Progenitor cell of endocrine pancreas (in vitro differentiated cells): ENCODE data around the gene GALK2. TPM values are rescaled to one million over a fixed set of nuclear protein-coding genes. Genes with fewer than 3 reads are reported as not detected.

ENCODE experiments used
- DNase-seq: peaks from one replicate; pipeline ENCODE4 v3.0.0; 2021; ENCODE audit warnings: low spot score; ENCODE audit not compliant: unreplicated experiment
- H3K27ac Mint-ChIP-seq: 2 replicates; pipeline ENCODE4 v1.8.0; 2021; ENCODE audit warnings: mild to moderate bottlenecking, moderate library complexity, mixed read lengths
- H3K27me3 Mint-ChIP-seq: 2 replicates; pipeline ENCODE4 v1.8.0; 2021; ENCODE audit warnings: mixed read lengths
- H3K36me3 Mint-ChIP-seq: 2 replicates; pipeline ENCODE4 v1.8.0; 2022; ENCODE audit warnings: mixed read lengths; ENCODE audit not compliant: insufficient read depth
- H3K4me1 Mint-ChIP-seq: 2 replicates; pipeline ENCODE4 v1.8.0; 2021; ENCODE audit warnings: low read depth, mixed read lengths
- H3K4me3 Mint-ChIP-seq: 2 replicates; pipeline ENCODE4 v1.8.0; 2021; ENCODE audit warnings: low read depth, mild to moderate bottlenecking, moderate library complexity, mixed read lengths
- H3K9me3 Mint-ChIP-seq: 2 replicates; pipeline ENCODE4 v1.8.0; 2021; ENCODE audit warnings: low read depth, mixed read lengths
- CTCF ChIP-seq: fragments of 200-600 bp; sonication (generic); IDR thresholded peaks from one replicate; pipeline ENCODE4 v1.5.0; 2021; ENCODE audit warnings: antibody characterized with exemption, mild to moderate bottlenecking; ENCODE audit not compliant: unreplicated experiment
- total RNA-seq: library from RNA; stranded (reverse); gene quantifications from 2 replicates; pipeline ENCODE4 v1.2.1, GENCODE V29; 2021

Gene GALK2
- total RNA-seq, 1 donor from 2014 or later, result 21.1 TPM

GRCh38 chr15:49188933-49189332 is 18.9 kb downstream of the GALK2 start:
- Mint-ChIP-seq H3K27ac (no peak overlapping the region), H3K27me3 (no peaks in the 10 kb centered on the region), H3K9me3 (peaks cover 7% of the 10 kb centered on the region), H3K4me3 (no peak overlapping the region), H3K4me1 (no peaks in the 10 kb centered on the region), H3K36me3 (peaks cover 3% of the 10 kb centered on the region)
- no peak for DNase-seq
- TF ChIP-seq CTCF, result no peak

GRCh38 chr15:49189631-49190030 is 19.6 kb downstream of the GALK2 start:
- peaks cover 3% of the 10 kb centered on the region for H3K36me3 Mint-ChIP-seq
- no peak overlapping the region for H3K27ac Mint-ChIP-seq
- no peak for DNase-seq
- peaks cover 7% of the 10 kb centered on the region for H3K9me3 Mint-ChIP-seq
- no peaks in the 10 kb centered on the region for H3K27me3 Mint-ChIP-seq
- no peaks in the 10 kb centered on the region for H3K4me1 Mint-ChIP-seq
- TF ChIP-seq CTCF, result no peak
- H3K4me3 Mint-ChIP-seq, result no peak overlapping the region

- Mint-ChIP-seq H3K27me3 (no peaks in the 10 kb centered on the region), H3K36me3 (peaks cover 1% of the 10 kb centered on the region), H3K27ac (no peak overlapping the region), H3K4me3 (no peak overlapping the region), H3K9me3 (peaks cover 6% of the 10 kb centered on the region), H3K4me1 (peaks cover 1% of the 10 kb centered on the region)
- no peak for DNase-seq
- TF ChIP-seq CTCF, result no peak
Observed at GRCh38 chr15:49190586-49190985, 20.5 kb downstream of the GALK2 start.

- Mint-ChIP-seq H3K27me3 (no peaks in the 10 kb centered on the region), H3K9me3 (no peaks in the 10 kb centered on the region), H3K36me3 (no peaks in the 10 kb centered on the region), H3K4me1 (peaks cover 7% of the 10 kb centered on the region), H3K27ac (no peak overlapping the region), H3K4me3 (no peak overlapping the region)
- no peak for DNase-seq
- no peak for TF ChIP-seq CTCF
Observed at GRCh38 chr15:49191892-49192291, 21.8 kb downstream of the GALK2 start.

GRCh38 chr15:49196856-49197255 is 26.8 kb downstream of the GALK2 start:
- Mint-ChIP-seq H3K27me3 (no peaks in the 10 kb centered on the region), H3K9me3 (no peaks in the 10 kb centered on the region), H3K4me1 (peaks cover 7% of the 10 kb centered on the region), H3K4me3 (no peak overlapping the region), H3K27ac (no peak overlapping the region), H3K36me3 (peaks cover 3% of the 10 kb centered on the region)
- TF ChIP-seq CTCF, result no peak
- no peak for DNase-seq
